HG03432 (cell line): ENCODE data around the gene PLEKHA5.

Source experiments
- ATAC-seq: cut with Tn5 transposase; IDR thresholded peaks from one replicate; pipeline ENCODE4 v1.9.1; 2021; ENCODE audit warnings: mild to moderate bottlenecking, moderate library complexity; ENCODE audit not compliant: unreplicated experiment

PLEKHA5 gene

DNA sequence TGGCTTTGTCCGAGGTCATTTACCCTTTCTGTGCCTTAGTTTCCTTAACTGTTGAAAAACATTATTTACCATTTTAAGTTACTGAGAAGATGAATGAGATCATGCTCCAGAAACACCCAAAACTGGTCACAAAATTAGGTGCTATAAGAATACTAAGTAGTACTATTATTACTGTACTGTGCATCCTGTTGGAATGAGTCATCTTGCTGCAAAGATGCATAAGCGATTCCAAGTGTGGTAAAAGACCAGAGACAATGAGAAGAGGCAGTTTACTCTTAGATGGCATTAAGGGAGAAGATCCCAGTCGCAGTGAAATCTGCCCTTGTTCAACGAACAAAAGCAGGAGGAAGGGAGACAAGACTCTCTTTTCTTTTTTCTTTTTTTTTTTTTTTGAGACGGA is 4.2 kb upstream of the PLEKHA5 start:
- ATAC-seq, result no peak

DNA sequence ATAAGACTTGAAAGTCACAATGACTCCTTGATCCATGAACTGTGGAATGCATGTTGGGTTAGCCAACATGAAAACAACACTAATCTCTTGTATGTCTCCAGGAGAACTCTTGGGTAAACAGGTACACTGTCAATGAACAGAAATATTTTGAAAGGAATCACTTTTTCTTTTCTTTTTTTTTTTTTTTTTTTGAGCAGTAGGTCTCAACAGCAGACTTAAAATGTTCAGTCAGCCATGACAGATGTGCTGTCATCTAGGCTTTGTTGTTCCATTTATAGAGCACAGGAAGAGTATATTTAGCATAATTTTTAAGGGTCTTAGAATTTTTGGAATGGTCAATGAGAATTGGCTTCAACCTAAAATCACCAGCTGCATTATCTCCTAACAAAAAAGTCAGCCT is 2.3 kb upstream of the PLEKHA5 start:
- ATAC-seq, result no peak

DNA sequence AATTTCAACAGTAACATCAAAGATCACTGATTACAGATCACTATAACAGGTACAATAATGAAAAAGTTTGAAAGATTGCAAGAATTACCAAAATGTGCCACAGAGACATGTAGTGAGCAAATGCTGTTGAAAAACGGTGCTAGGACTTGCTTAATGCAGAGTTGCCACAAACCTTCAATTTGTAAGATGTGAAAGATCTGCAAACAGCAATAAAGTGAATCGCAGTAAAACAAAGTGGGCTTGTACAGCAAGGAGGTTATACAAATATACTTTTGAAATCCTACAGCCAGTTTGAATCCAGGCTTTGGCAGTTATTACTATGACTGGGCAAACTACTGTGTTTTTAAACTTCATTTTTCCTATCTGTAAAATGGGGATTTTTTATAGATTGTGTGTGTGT is 1.0 kb upstream of the PLEKHA5 start:
- no peak for ATAC-seq

DNA sequence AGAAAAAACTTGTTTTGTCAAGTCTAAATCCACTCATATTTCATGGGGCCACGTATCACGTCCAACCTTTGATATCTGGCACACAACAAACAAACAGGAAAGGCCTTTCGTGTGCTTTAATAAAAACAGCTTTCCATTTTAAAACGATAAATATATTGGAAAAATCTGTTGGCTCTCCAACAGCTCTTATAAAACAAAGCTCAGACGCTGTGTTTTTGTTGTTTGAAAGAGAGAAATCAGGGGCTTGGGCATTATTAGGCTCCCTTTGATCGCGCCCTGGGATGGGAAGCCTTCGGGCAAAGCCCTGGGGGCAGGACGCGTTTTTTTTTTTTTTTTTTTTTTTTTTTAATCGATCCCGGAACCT is 429 bp upstream of the PLEKHA5 start:
- no peak for ATAC-seq

DNA sequence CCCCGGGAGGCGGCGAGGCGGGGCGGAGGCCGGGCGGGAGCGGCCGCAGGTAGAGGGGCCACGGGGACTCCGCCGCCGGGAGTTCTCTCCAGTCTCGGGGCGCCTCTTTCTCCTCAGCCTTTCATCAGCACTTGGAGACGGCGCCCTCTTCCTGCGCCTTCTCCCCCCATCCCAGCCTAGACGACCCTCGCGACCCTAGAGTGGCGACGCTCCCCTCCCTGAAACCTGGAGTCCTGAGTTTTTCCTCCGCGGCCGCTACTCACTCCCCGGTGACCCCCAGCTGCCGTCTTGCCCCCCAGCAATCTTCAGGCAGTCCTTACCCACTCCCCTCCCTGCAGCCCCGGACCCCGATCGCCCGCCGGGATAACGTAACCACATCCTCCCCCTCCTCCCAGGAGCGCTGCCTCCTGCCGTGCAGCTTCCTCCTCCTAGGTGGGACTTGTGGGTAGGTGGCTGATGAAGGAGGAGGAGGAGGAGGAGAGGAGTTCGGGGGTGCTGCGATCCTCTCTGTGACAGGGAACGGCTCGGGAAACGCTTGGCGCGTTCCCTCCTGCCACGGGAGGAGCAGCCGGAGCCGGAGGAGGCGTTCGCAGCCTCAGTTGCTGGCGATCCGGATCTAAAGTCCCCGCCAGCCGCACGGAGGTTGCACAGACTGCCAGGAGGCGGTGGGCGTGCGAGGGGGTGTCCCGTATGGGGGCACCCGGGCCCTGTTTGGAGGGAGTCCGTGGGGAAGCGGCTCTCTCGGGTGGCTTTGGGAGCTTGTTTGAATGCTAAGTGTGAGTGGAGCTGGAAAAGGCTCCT is 891 bp downstream of the PLEKHA5 start:
- ATAC-seq, result peak; percentile 18

DNA sequence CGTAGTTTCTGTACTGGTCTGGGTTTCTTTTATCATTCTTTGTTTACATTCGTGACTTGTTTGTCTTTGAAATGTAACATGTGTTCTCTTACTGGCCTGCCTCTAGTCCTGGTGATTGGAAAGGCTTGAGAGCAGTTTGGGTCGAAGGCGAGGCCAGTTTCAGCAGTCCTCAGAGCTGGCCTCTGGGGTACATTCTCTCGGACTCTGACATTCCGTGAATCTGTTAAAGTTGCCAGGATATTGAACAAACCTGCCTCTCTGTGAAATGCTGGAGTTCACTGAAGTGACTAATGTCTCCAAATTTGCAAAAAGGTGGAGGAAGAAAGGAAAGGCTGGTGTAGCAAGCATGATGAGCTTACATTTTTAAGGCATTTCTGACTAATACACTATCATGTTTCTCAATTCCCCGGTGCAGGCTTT is 1.5 kb downstream of the PLEKHA5 start:
- ATAC-seq, result peak; percentile 16

DNA sequence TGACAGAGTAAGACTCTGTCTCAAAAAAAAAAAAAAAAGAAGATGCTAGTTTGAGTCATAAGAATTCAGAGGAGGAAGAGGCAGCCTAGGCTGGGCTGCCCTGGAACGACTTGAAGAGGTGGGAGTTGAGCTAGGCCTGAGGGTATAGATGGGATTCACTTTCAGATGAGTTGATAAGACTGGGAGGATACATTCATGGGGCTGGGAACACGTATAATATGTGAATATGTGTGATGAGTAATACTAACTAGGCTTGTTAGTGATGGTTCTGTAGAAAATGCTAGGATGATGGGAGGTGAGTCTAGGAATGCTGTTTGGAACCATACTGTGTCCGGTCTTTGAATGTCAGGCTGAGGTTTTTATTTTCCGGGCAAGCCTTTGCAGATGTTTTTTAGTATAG is 9.0 kb downstream of the PLEKHA5 start:
- ATAC-seq, result no peak

DNA sequence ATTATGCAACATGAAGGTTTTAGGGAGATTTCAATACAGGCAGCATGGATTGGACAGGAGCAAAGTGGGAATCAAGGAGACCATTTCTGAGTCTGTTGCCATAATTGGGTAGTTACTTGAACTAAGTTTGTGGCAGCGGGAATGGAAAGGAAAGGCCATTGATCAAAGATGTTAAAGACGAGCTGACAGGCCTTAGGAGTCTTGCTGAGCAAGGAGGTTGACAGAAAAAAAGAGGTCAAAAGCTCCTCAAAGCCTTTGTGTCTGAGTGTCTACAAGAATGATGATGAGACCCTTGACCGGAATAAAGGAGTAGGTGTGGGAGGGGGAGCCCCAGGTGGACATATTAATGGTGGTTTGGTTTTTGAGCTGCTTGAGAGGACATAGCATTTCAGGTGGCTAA is 9.4 kb downstream of the PLEKHA5 start:
- ATAC-seq, result no peak

DNA sequence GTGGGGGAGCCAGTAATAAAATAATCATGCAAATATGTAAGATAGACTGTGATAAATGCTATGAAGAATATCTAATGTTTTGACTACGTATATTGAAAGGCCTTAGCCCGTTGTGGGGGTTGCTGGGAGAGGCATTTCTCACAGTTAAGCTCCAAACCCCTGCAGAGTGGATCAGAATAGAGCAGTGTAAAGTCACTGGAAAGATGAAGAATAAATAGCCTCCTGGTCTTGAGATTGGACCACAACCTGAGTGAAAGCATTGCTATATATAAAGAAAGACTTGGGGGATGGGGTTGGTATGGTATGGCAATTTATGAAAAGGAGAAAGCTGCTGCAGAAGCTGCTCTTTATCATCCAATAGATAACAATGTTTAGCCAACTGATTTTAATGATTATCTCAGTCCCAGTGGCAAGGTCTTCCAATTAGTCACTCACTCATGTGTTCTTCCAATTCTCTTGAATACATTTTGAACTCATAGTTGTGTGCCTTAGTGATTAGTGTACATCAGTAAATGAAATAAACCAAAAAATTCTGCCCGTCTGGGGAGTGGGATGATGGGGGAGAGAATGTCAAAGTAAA is 10.2 kb downstream of the PLEKHA5 start:
- no peak for ATAC-seq

DNA sequence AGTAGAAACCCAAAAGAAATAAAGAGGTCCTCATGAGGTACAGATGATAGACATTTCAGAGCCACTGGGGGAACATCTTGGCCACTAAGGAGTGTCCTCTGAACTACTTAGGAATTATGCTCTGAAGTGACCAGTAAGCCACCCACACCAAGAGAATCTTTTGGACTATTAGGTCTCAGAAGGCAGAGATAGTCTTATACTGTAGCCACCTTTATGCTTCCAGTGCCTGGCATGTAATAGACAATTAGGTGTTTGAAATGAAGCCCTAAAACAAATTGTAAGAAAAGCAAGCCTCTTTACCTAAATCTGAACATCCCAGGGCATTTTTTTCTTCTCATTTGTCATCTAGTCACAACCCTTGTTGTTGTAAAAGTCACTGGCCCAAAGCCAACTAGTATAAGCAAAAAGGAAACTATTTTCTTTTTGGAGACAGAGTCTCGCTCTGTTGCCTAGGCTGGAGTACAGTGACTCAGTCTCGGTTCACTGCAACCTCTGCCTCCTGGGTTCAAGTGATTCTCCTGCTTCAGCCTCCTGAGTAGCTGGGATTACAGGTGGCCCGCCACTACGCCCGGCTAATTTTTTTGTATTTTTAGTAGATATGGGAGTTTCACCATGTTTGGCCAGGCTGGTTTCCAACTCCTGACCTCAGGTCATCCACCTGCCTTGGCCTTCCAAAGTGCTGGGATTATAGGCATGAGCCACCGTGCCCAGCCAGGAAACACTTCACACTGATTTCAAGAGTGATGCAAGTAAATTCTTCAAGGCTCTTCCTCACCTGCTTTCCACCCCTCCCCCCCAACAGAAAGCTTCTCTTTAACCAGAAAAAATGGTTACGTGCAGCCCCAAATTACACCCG is 11.1 kb downstream of the PLEKHA5 start:
- ATAC-seq, result no peak

DNA sequence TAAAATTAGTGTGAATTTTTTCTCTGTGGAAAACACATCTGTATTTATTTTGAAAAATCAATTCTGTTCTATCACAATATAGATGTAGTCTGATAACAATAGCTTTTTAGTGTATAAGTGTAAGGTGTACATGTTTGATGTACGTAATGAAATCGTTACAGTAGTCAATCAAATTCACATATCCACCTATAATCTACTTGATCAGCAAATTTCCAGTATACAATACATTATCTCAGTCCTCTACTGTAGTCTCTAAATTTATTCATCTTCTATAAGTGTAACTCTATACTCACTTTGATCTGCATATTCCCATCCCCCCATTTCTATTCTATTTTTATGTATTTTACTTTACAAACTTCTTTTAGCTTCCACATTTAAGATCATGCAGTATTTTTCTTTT is 13.0 kb downstream of the PLEKHA5 start:
- ATAC-seq, result no peak

DNA sequence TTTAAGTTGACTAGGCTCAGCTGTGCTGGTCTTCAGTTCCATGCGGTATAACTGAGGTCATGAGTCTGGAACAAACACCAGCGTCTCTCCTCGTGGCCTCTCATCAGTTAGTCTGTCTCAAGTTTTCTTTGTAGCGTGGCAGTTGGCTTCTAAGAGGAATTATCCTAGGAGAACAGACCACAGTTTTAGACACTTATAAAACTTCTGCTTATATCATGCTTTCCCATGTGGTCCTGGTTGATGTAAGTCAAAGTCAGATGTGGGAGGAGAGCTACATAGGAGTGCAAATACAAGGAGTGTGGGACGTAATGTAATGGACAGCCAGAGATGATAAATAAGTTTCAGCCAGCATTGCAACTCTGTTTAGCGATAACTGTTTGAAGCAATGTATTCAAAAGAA is 14.8 kb downstream of the PLEKHA5 start:
- no peak for ATAC-seq

DNA sequence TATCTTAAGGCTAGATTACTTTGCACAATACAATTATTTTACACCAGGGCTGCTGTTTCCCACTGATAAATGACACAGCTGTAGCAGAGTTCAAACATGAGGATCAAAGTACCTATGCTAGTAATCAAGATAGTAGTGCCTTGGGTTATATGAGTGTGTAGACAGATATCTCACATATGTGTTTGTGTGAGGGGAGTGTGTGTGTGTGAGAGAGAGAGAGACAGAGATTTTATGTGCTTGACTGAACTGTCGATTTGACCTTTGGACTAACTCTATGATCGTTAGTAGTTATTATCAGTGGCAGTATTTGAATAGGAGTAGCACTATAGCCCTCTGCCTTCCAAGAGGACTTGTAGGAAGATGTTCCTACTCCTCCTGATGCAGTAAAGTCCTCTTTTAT is 15.5 kb downstream of the PLEKHA5 start:
- no peak for ATAC-seq

DNA sequence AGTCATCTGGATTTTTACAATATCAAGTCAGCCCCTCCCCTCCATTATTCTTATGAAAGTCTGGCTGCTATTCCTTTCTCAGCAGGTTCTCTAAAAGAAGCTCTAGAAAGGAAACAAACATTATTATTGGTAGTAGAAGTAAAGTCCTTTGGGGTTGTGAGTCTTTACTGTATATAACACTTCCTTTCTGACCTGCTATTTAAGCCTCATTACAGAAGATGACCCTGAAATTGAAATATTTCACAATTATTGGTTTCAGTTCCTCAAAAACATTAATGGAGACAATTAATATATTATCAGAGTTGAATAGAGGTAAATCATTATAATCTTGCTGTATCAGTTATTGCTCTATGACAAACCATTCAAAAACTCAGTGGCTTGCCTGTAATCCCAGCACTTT is 19.3 kb downstream of the PLEKHA5 start:
- ATAC-seq, result no peak

DNA sequence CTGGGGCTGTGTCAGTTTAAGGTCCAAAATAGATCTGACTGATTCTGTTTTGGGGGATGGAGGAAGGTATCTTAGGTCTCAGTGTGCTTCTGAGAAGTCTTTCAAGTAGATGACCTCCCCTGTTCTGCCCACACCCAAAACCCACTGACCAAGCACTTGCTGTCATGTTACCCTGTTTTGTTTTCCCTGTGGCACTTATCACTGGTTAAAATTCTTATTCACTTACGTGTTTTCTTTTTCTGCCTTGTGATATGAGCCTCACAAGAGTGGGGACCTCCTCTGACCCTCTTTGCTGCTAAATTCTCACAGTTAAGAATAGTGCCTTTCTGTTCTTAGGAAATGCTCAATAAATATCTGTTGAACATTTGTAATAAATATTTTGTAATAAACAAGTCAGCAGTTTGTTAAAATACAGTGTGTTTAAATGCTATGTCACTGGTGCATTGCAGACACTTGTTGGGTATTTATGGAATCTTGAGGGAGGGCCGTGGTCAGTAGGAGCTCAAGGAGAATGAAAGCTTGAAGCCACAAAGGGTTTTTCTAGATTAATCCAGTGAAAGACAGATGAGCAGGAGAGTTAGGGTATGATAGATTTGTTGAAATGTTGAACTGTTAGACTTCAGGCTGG is 20.9 kb downstream of the PLEKHA5 start:
- ATAC-seq, result no peak

DNA sequence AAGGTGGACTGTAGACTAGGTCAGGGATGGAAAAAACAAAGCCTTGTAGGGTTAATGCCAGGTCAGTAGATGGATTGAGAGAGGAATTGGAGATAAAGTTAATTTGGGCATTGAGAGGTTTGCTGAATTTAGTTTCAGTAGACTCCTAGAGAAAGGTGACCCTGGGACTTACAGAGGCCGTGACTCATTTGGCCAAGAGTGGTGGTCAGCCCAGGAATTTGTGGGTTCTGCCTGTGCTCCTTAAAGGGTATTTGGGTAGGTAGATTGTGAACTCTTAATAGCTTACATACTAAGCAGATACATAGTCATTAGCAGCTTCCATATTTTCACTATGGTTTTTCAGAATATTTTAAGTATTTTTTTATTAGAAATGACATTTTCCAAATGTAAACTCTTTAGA is 21.8 kb downstream of the PLEKHA5 start:
- ATAC-seq, result no peak

DNA sequence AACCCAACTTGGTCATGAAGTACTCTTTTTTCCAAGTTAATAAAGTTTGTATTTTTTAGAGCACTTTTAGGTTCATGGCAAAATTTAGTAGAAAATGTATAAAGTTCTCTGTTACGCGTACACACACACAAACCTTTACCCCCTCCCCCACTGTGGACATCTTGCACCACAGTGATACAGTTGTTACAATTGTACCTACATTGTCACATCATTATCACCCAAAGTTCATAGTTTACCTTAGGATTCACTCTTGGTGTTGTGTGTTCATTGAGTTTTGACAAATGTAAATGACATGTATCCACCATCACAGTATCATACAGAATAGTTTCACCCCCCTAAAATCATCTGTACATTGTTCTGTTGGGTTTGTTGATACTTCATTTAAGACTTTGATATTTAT is 23.9 kb downstream of the PLEKHA5 start:
- no peak for ATAC-seq

DNA sequence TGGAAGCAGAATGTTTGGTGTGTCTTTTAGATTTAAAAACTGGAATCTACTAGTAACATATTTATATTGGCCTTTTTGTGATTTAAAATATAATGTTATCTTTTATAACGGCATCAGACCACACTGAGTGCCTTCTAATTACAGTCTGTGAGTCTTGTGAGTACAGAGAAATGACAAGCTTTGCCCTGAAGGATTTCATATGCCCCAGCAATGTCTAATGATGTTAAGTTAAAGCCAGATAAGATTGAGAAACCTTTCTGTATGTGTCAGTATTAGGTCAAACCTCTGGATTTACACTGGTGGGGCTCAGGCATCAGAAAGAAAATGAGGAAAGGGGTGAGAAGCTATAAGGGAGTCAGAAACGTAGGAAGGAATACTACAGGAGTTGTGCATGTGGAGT is 25.2 kb downstream of the PLEKHA5 start:
- no peak for ATAC-seq

DNA sequence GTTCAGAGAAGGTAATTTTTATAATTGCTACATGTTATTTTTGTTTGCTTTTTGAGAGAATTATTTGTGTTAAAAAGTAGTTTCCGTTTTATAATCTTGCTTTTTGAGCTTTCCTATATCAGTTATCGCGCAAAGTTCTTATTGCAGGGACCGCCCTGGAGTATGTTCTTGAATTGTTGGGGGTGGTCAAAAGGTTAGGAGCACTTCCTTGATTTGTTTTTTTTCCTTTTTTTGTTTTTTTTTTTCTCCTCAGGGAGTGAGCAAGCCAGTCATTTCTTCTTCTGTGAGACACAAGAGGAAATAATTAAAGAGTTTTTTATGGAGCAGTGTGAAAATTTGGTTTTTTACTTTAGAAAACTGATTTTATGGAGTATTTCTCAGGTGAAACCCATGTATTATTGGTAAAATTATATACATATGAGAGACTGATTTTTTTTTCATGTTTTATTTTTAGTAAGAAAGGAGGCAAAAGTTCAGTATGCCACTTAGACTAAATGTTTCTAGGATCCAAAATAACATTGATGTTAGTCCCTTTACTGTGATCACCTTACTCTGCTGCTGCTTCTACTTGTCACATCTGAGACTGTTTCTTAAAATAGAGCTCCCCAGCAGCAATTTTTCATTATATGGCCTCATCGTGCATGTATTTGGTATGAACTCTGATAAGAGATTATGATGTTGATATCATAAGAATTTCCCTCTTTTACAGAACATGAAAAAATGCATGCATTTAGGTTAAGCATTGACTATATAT is 26.6 kb downstream of the PLEKHA5 start:
- no peak for ATAC-seq

DNA sequence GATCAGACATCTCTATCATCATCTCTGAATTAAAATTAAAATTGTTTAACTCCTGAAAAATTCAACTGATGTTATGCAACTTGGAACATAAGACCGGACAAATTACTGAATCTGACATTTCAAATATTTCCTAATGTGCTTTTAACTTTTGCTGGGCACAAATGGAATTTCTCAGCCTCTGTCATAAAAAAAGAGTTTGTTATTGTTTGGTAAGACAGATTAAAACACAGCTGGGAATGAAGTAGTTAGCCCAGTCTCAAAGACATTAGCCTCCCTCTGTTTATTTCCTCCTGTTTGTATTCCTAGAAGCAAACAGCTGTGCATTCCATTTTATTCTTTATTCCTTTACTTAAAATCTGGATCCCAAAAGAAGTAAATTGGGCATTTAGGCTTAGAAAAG is 29.4 kb downstream of the PLEKHA5 start:
- no peak for ATAC-seq

DNA sequence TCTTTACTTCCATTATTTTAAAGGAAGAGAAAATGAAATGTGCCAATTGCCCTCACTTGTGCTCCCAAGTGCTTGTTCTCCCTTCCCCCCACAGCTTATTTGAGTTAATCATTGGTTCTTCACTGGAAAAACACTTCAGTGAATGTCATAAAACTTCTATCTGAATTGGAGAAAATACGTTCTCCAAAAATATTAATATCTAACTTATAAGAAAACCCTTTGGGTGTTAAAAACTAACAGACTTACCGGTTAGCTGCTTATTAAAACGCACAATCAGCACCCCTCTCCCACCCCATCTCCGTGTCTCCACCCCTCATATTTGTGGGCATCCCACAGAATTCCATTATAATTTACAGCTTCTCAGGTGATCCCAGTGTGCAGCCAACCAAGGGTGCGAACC is 31.7 kb downstream of the PLEKHA5 start:
- ATAC-seq, result no peak
